Mesendoderm (in vitro differentiated cells): ENCODE data around the gene DCTN4. TPM values are rescaled to one million over a fixed set of nuclear protein-coding genes. Genes with fewer than 3 reads are reported as not detected.

Experiments used
- DNase-seq: peaks from one replicate; pipeline ENCODE4 v3.0.0; 2013
- H2AK5ac ChIP-seq: 2 replicates; pipeline ENCODE4 v1.6.1; 2013; ENCODE audit warnings: low read length, inconsistent platforms
- H2BK120ac ChIP-seq: 2 replicates; pipeline ENCODE4 v1.6.1; 2013; ENCODE audit warnings: low read depth, mild to moderate bottlenecking, low read length, moderate library complexity, mixed read lengths
- H2BK15ac ChIP-seq: replicated peaks from 2 replicates; pipeline ENCODE4 v1.6.1; 2013; ENCODE audit warnings: low read depth, mild to moderate bottlenecking, moderate library complexity
- H2BK5ac ChIP-seq: 2 replicates; pipeline ENCODE4 v1.6.1; 2013; ENCODE audit warnings: low read length, inconsistent platforms
- H3K18ac ChIP-seq: 2 replicates; pipeline ENCODE4 v1.6.1; 2013; ENCODE audit warnings: mild to moderate bottlenecking, low read length, mixed read lengths
- H3K23ac ChIP-seq: one replicate; pipeline ENCODE4 v1.6.1; 2013; ENCODE audit warnings: low read length
- H3K27ac ChIP-seq: 2 replicates; pipeline ENCODE4 v1.5.1; 2013; ENCODE audit warnings: low read depth, mild to moderate bottlenecking, inconsistent platforms, low read length, moderate library complexity
- H3K27me3 ChIP-seq: 2 replicates; pipeline ENCODE4 v1.6.1; 2013; ENCODE audit warnings: low read length, control low read depth, mild to moderate bottlenecking, inconsistent platforms; ENCODE audit not compliant: insufficient read depth, poor library complexity
- H3K36me3 ChIP-seq: 2 replicates; pipeline ENCODE4 v1.6.1; 2013; ENCODE audit warnings: low read length, inconsistent platforms; ENCODE audit not compliant: control insufficient read depth, insufficient read depth
- H3K4ac ChIP-seq: one replicate; pipeline ENCODE4 v1.6.1; 2013; ENCODE audit warnings: low read depth, mild to moderate bottlenecking, low read length, moderate library complexity
- H3K4me1 ChIP-seq: 2 replicates; pipeline ENCODE4 v1.6.1; 2013; ENCODE audit warnings: low read depth, low read length, inconsistent platforms; ENCODE audit not compliant: control insufficient read depth
- H3K4me2 ChIP-seq: 2 replicates; pipeline ENCODE4 v1.6.1; 2013; ENCODE audit warnings: low read length
- H3K4me3 ChIP-seq: 2 replicates; pipeline ENCODE4 v1.5.1; 2013; ENCODE audit warnings: mild to moderate bottlenecking, low read length
- H3K56ac ChIP-seq: one replicate; pipeline ENCODE4 v1.6.1; 2013; ENCODE audit warnings: low read length
- H3K79me1 ChIP-seq: 2 replicates; pipeline ENCODE4 v1.6.1; 2013; ENCODE audit warnings: low read length, inconsistent platforms
- H3K79me2 ChIP-seq: 2 replicates; pipeline ENCODE4 v1.6.1; 2013; ENCODE audit warnings: mild to moderate bottlenecking, low read length; ENCODE audit not compliant: control insufficient read depth, insufficient read depth
- H3K9ac ChIP-seq: 2 replicates; pipeline ENCODE4 v1.6.1; 2013; ENCODE audit warnings: low read length, inconsistent platforms
- H4K5ac ChIP-seq: one replicate; pipeline ENCODE4 v1.6.1; 2013; ENCODE audit warnings: low read length
- H4K8ac ChIP-seq: one replicate; pipeline ENCODE4 v1.6.1; 2013; ENCODE audit warnings: low read depth, mild to moderate bottlenecking, control low read depth, low read length, moderate library complexity
- WGBS: extraction: QIAGEN DNeasy Blood & Tissue Kit; methylation state at CpG from one replicate; pipeline ENCODE4 v1.1.7; 2013; ENCODE audit warnings: low lambda C conversion rate, missing lambda C conversion rate; ENCODE audit not compliant: insufficient coverage; ENCODE audit errors: extremely low coverage; 5-methylcytosine and 5-hydroxymethylcytosine counted together
- polyA plus RNA-seq, 2 experiments: library from polyadenylated mRNA; stranded (reverse); fragments of 200-250 nt; gene quantifications; one replicate each; pipeline ENCODE4 v1.2.3, GENCODE V29; 2013

DCTN4 gene
- 28.3 TPM for polyA plus RNA-seq (2013, experiment 1 of 2)
- 26.7 TPM for polyA plus RNA-seq (2013, experiment 2 of 2)

DNA sequence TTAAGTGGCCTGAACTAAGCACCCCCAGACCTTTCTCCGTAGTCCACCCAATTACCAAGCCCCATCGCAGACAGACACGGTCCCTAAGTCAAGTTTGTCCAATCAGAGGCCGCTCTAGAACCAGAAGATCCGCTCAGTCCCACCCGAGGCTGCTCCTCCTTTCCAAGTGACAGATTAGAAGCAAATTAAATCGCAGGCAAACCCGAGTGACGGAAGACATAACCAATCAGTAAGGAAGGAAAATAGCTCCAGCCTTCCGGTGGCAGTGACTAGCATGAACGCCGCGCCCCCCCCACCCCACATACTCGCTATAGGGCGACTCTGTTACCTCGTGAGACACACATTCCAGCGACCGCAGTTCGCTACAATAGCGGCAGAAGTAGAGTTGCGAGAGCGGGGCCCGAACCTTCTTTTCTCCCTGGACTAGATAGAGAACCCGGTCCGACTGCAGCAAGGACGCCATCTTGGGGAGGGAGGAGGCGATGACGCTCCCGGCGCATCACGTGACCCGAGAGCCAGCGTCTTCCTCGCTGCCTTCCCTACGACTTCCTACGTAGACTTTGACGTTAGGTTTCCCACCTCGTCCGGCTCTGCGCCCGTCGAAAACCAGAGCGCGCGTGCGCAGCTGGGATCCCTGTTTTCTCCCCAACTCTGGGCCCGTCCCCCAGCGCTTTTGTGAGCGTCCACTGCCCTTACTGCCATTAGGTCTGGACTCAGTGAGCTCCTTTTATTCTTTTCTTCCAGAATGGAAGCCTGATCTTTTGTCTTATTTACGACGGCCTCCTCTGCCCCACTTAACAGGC is at the start of gene DCTN4:
TSS of gene DCTN4 (minus strand) at position 487 of the 803 bp plus-strand sequence. CDS start at position 463, 24 bp downstream.
- Histone ChIP-seq H3K27me3 (no peaks in the 10 kb centered on the region), H2BK120ac (no peak within 1 kb of the TSS), H2BK15ac (no peak within 1 kb of the TSS), H3K4me2 (peak within 1 kb of the TSS; percentile 52), H3K79me1 (peaks cover 5% of the 10 kb centered on the region), H3K27ac (peak within 1 kb of the TSS; percentile 91), H4K8ac (peak within 1 kb of the TSS; percentile 58), H3K4me3 (peak within 1 kb of the TSS; percentile 89), H3K36me3 (no peaks in the 10 kb centered on the region), H3K18ac (peak within 1 kb of the TSS; percentile 55), H3K9ac (peak within 1 kb of the TSS; percentile 92), H2BK5ac (peak within 1 kb of the TSS; percentile 58), H3K23ac (no peak within 1 kb of the TSS), H3K79me2 (peaks cover 7% of the 10 kb centered on the region), H3K56ac (peak within 1 kb of the TSS; percentile 96), H3K4ac (peak within 1 kb of the TSS; percentile 71), H2AK5ac (no peak within 1 kb of the TSS), H4K5ac (peak within 1 kb of the TSS; percentile 9), H3K4me1 (peaks cover 2% of the 10 kb centered on the region)
- WGBS: no CpG with 5 or more reads among the region's 51 CpGs
- peak; percentile 100 for DNase-seq

- no peaks in the 10 kb centered on the region for H3K4me1 ChIP-seq
- H3K27me3 ChIP-seq: no peaks in the 10 kb centered on the region
- no peak overlapping the region for H3K23ac ChIP-seq
- H2AK5ac ChIP-seq: no peak overlapping the region
- H4K5ac ChIP-seq: no peak overlapping the region
- no peaks in the 10 kb centered on the region for H3K36me3 ChIP-seq
- no CpG with 5 or more reads among the region's 6 CpGs for WGBS
- no peak overlapping the region for H3K4me3 ChIP-seq
- H3K79me2 ChIP-seq: no peaks in the 10 kb centered on the region
- no peak for DNase-seq
- no peak overlapping the region for H2BK5ac ChIP-seq
- no peak overlapping the region for H3K18ac ChIP-seq
- H3K4ac ChIP-seq: no peak overlapping the region
- no peak overlapping the region for H4K8ac ChIP-seq
- H3K27ac ChIP-seq: no peak overlapping the region
- H2BK120ac ChIP-seq: no peak overlapping the region
- no peak overlapping the region for H3K9ac ChIP-seq
- no peak overlapping the region for H2BK15ac ChIP-seq
- H3K56ac ChIP-seq: no peak overlapping the region
- H3K4me2 ChIP-seq: no peak overlapping the region
- H3K79me1 ChIP-seq: no peaks in the 10 kb centered on the region
Measured at GRCh38 chr5:150804388-150804787, 45.6 kb upstream of the DCTN4 start.

DNA sequence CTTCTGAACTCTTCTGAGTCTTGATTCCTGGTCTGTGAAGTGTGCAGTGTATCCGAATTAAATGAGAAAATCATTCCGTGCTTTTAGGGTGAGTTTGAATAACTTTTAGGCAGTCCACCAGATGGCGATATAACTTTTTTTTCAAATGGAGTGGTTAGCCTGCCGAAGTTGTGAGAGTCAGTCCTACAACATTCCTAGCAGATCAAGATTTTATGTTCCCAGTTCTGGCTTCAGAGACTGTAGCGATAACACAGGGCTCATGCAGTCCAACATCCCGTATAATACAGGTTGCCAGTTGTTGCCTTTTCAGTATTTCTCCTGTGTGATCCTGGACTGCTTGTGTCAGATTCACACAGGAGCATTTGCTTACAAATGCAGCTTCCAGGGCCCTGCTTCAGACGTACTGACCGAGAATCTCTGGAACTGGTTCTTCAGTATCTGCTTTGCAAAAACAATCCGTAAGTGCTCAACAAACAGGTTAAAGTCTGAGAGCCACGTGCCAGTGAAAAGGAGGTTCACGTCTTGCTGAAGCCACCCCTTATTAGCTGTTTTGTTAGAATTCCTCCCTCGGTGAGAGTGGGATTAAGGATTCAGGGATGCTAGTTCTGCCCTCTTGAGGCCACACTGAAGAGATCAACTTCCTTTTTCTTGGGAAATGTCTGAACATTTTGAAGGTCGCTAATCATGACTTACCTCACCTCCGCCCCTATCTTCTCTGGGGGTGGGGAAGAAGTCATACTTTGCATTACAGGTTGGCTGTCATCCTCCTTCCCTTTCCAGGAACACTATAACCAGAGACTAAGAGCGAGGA is 42.5 kb upstream of the DCTN4 start:
- Histone ChIP-seq H3K9ac (peak overlapping the region; percentile 78), H3K4me2 (peak overlapping the region; percentile 98), H3K79me2 (no peaks in the 10 kb centered on the region), H3K27me3 (no peaks in the 10 kb centered on the region), H2BK5ac (peak overlapping the region; percentile 55), H3K27ac (no peak overlapping the region), H3K4me3 (peak overlapping the region; percentile 58), H2BK120ac (no peak overlapping the region), H3K4ac (no peak overlapping the region), H2AK5ac (no peak overlapping the region), H3K23ac (no peak overlapping the region), H4K8ac (no peak overlapping the region), H3K79me1 (no peaks in the 10 kb centered on the region), H4K5ac (no peak overlapping the region), H2BK15ac (no peak overlapping the region), H3K56ac (peak overlapping the region; percentile 93), H3K4me1 (no peaks in the 10 kb centered on the region), H3K36me3 (no peaks in the 10 kb centered on the region), H3K18ac (no peak overlapping the region)
- no CpG with 5 or more reads among the region's 15 CpGs for WGBS
- DNase-seq: peak; percentile 90

DNA sequence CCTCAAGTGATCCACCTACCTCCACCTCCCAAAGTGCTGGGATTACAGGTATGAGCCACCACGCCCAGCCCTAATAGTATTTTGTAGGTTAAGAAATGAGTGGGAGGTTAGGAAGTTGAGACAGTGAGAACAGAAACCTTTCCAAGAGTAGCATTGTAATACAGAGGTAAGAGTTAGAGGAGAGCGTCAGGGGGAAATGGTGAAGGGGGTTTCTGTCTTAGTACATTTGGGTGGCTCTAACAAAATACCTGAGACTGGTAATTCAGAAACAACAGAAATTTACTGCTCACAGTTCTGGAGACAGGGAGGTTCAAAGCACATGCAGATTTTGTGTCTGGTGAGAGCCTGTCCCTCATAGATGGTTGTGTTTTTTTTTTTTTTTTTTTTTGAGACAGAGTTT is 38.6 kb upstream of the DCTN4 start:
- H3K9ac ChIP-seq: no peak overlapping the region
- H3K56ac ChIP-seq: no peak overlapping the region
- no peak overlapping the region for H2BK120ac ChIP-seq
- H3K4ac ChIP-seq: no peak overlapping the region
- no peak overlapping the region for H3K4me2 ChIP-seq
- DNase-seq: no peak
- H2BK5ac ChIP-seq: no peak overlapping the region
- no peak overlapping the region for H2AK5ac ChIP-seq
- H4K8ac ChIP-seq: no peak overlapping the region
- H3K27ac ChIP-seq: no peak overlapping the region
- no peak overlapping the region for H3K18ac ChIP-seq
- WGBS: no CpG with 5 or more reads among the region's 2 CpGs
- H3K23ac ChIP-seq: no peak overlapping the region
- H3K4me3 ChIP-seq: no peak overlapping the region
- H3K27me3 ChIP-seq: no peaks in the 10 kb centered on the region
- H3K4me1 ChIP-seq: no peaks in the 10 kb centered on the region
- no peak overlapping the region for H4K5ac ChIP-seq
- H2BK15ac ChIP-seq: no peak overlapping the region
- no peaks in the 10 kb centered on the region for H3K36me3 ChIP-seq
- no peaks in the 10 kb centered on the region for H3K79me1 ChIP-seq
- no peaks in the 10 kb centered on the region for H3K79me2 ChIP-seq

DNA sequence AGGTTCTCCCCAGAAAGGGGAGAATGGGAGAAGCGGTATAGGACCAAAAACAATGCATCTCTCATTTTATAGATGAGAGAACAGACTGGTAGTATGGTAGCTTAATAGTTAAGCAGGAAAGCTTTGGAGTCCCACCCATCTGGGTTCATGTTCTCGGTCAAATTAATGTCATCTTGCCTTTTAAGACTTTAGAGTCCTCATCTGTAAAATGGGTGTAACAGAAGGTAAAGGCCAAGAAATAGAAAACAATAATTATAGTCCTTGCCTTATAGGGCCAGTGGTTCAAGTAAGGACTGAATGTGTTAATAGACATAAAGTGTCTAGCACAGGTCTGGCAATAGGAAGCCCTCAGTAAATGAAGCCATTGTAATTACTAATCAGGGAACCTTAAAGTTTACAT is 36.1 kb upstream of the DCTN4 start:
- Histone ChIP-seq H3K23ac (no peak overlapping the region), H4K8ac (no peak overlapping the region), H3K18ac (no peak overlapping the region), H3K4me2 (no peak overlapping the region), H3K56ac (no peak overlapping the region), H2BK5ac (no peak overlapping the region), H3K27me3 (no peaks in the 10 kb centered on the region), H4K5ac (no peak overlapping the region), H3K9ac (no peak overlapping the region), H3K27ac (no peak overlapping the region), H3K4me1 (no peaks in the 10 kb centered on the region), H3K36me3 (no peaks in the 10 kb centered on the region), H3K4ac (no peak overlapping the region), H2BK120ac (no peak overlapping the region), H3K79me2 (no peaks in the 10 kb centered on the region), H3K4me3 (no peak overlapping the region), H2BK15ac (no peak overlapping the region), H3K79me1 (no peaks in the 10 kb centered on the region), H2AK5ac (no peak overlapping the region)
- DNase-seq: no peak
- no CpG with 5 or more reads among the region's 2 CpGs for WGBS
